Stimulated activated CD4-positive, alpha-beta T cell treated with anti-CD3 and anti-CD28 coated beads, Interleukin-1b, Interleukin-23, amount 100 ng/mL, for 1 hour (primary cell): Measurements from ENCODE around the gene GABRB2.
"Not testable (repeated sequence)": the region's sequence is repeated elsewhere in the genome, so short reads cannot be mapped to it uniquely, and the experiment has no call there.

Experiments
- DNase-seq, 2 donors: peaks; one replicate each; pipeline ENCODE4 v3.0.0-alpha.2; 2020; ENCODE audit warnings: low read depth in 2 of 2

Gene GABRB2

GRCh38 chr5:161546470-161547301 lies at the start of gene GABRB2:
Gene GABRB2 (minus strand): TSS chr5:161546725. CDS start chr5:161546643, 82 bp downstream.
- DNase-seq: no peak

DNA sequence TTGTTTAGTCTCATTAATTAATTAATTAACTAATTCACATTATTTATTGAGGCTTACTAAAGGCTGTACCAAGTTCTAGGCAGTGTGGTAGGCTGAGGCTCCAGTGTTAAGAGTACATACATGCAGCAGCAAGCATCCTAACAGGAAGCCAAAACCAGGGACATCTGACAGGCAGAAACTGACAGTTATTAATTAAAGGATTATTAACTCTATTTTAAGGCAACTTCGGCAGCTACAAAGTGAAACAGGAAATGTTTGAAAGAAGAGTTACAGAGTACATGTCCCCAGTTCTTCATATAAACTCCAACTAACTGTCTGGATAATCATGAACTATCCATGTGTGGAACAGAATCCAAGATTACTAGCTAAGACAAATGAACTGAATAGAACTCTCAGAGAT lies 39.3 kb upstream of the GABRB2 start:
- no peak for DNase-seq

DNA sequence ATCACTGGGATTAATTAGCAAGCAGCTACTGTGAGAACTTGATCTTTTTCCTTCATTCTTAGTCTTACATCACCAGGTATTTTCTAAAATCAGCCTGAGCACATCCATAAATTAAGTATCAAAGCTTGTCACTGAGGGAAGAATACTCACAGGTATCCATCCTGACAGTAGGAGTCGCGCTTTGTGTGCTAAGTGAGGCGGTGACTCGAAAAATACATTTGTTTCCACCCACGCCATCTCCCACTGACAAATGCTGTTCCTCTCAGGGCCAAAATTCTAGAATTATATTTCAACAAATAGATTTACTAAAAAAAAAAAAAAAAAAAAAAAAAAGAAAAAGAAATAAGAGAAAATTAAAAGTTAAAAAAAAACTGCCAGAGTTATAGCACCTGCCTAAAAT lies 34.1 kb upstream of the GABRB2 start:
- no peak for DNase-seq

DNA sequence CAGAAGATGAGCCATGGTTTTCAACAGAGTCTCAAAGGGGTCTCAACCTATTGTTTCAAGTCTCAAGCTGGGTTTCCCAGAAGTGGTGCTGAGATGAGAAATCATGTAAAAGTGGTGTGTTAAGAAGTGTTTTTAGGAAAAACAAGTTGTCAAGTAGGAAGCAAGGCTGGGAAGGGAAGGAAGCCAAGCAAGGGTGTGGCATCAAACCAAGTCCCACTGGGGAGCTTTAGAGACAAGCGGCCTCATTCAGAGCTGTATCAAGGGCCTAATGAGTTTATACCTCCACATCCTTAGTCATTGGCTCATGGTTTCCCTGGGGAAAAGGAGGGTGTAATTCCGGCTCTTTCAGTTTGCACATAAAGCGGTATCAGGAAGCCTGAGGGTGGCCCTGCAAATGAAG lies 26.4 kb upstream of the GABRB2 start:
- no peak for DNase-seq

DNA sequence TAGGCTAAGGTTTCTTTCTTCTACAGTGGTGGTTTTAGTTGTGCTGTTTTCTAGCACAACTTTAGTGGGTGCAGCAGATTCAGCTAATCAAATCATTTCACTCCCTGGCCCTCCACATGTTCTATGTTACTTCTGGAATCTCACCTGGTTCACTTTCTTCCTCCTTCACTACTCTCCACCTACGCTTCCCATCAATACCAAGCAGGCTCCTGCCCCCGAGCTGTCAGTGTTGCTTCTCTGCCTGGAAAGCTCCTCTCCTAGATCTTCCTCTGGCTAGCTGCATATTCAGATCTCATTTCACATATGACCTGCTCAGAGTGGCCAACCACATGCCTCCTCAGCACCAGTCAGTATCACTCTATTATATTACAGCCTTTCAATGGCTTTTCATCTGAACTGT lies 19.6 kb upstream of the GABRB2 start:
- DNase-seq: no peak

- DNase-seq: no peak
These were observed 15.9 kb upstream of the GABRB2 start for GRCh38 chr5:161562446-161562845.

GRCh38 chr5:161549106-161549505 lies 2.6 kb upstream of the GABRB2 start:
- DNase-seq: no peak

GRCh38 chr5:161548487-161549094 lies 2.1 kb upstream of the GABRB2 start:
- DNase-seq: no peak

DNA sequence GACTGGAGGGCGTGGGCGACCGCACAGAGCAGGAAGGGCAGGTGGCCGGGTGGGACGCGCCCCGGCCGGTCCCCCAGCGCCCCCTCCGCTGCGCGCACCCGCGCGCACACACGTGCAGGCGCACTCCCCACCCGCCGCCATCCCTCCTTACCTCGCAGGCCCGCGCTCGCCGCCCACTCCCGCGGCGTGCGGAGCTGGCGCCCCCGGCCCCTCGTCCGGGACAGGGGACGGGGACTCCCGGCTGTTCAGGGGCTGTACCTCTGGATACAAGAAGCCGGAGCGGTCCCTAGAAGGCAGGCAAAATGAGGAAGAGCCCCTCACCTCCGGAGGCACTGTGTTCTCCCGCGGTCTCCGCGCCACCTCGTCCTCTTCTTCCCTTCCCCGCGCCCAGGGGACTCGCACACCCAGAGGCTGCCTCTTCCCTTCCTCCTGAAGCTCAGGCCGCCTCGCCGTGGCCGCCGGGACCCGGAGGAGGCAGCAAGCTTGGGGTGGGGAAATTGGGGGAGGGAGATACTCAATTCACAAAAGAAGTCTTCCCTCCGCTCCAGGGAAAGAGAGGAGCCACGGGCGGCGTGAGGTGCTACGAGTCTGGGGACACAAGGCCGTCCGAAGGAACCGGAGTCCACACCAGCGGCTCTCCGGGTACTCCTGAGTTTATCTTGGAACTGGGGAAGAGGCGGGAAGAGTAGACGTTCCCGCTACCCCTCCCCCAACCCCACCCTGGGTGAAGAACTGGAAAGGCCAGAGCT lies 1.4 kb upstream of the GABRB2 start:
- DNase-seq: no peak

DNA sequence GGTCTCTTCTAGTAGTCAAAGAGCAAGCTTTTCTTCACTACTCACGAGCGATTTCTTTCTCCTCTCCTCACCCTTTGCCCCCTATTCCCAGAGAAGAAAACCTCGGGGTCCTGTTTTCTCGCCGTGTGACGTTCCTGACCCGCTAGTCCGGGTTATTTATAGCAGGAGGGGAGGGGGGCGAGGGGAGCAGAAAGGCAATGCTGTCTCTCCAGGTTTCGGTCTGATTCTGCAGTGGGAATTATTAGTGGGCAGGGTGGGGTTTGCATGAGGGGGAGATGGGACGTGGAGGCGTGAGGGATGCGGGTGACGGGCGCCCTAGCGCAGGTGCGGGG lies 847 bp upstream of the GABRB2 start:
- DNase-seq: no peak

DNA sequence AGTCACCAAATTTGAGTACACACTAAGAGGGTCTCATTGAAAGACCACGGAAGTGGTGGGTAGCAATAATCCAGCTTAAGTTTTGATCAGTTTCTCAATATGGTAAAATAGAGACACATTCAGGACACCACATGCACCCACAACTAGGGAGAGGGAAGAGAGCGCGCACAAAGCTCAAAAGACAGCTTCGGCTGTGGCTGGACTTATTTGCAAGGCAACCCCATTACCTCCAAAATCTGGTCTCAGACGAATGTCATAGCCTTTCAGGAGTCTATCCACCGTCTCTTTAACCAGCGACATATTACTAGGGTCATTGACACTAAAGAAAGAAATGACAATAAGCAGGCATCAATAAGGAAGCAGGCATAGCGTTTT lies 443 bp downstream of the GABRB2 start:
- no peak for DNase-seq

DNA sequence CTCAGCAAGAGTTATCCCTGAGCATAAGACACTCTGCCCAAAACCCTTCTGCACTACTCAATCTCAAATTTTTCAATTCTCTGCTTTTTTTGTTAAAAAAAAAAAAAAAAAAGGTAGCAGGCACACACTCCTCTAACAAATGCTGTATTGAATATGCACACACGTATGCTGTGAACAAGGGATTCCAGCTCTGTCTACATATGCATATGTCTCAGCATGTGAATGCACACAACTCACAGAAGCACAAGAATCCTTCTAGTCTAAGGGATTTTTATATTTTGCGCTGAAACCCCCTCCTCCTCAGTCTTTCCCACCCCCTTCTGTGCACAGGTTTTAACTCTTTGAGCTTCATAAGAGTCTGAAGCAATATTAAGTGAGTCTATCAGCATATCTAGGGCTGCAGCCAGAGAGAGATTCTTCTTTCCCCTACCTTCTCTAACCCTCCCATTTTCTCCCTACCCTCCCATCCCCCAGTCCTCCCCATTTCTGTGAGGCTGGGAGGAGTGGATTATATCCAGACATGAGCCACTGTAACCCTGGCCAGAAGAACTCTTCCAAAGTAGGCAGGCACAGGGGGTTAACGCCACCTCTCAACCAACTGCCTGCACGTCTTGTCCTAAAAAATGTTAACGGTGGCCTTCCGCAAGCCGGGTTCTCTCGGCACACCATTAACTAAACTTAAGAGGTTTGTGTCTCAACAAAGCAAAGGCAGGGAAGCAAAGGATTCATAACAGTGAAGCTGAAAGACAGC lies 1.0 kb downstream of the GABRB2 start:
- DNase-seq: no peak

- no peak for DNase-seq
These were observed 2.2 kb downstream of the GABRB2 start for GRCh38 chr5:161544350-161544765.

GRCh38 chr5:161539016-161539415 lies 7.5 kb downstream of the GABRB2 start:
- DNase-seq: no peak

DNA sequence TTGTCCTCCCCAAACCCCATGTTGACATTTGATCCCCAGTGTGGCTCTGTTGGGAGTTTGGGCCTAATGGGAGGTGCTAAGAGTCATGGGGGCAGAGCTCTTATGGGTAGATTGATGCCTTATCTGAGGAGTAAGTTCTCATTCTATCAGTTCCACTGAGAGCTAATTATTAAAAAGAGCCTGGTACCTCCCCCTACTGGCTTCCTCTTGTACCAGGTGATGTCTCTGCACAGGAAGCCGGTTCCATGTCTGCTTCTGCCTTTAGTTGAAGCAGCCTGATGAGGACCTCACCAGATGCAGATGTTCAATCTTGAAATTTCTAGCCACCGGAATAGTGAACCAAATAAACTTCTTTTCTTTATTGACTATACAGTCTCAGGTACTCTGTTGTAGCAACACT lies 10.8 kb downstream of the GABRB2 start:
- DNase-seq: no peak

GRCh38 chr5:161530700-161531099 lies 15.8 kb downstream of the GABRB2 start:
- DNase-seq: no peak

- DNase-seq: no peak
These were observed 32.6 kb downstream of the GABRB2 start for GRCh38 chr5:161513942-161514341.

- DNase-seq: no peak
These were observed 38.9 kb downstream of the GABRB2 start for GRCh38 chr5:161507591-161507990.

GRCh38 chr5:161505160-161505559 lies 41.4 kb downstream of the GABRB2 start:
- not testable (repeated sequence) for DNase-seq

GRCh38 chr5:161498531-161498930 lies 48.0 kb downstream of the GABRB2 start:
- DNase-seq: no peak

DNA sequence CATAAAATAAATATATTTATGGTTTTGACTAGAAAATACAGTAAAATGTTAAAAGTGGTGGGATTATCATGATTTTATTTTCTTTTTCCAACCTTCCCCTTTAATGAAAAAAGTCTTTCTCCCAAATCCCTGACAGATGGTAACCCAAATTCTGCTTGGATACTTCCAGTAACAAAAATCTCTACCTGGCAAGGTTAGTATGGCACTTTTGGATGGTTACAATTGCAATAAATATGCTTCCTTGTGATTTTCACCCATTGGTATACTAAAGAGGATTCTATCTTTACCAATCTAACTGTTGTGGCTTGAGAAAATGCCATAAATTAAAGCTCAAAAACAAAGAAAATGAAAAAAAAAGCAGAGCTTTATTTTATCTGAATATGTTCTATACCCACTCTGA lies 62.8 kb downstream of the GABRB2 start:
- DNase-seq: no peak

DNA sequence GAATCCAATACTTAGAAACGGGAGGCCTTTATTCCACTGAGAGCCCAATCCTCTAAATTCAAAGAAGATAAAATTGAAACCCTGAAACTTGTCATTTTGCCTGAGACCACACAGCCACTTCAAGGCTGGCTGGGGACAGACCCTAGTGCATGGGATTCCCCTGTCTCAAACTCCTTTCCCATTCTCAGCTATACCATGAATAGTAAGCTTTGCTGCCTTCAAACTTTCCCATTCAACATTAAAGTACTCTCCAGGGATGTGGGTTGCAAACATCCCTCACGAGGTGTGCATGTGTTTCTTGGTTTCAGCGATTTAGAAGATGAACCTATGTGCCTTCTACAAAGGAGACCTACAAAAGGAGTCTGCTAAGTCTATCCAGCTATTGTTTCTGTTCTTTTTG lies 64.6 kb downstream of the GABRB2 start:
- DNase-seq: no peak
